Tibial artery (tissue), 4 donors: Measurements from ENCODE around the gene TTN.
A peak's percentile ranks its signal among the peaks of the same experiment; 100 is the strongest.

ENCODE experiments used
- DNase-seq, 2 donors: peaks; one replicate each; pipeline ENCODE4 v3.0.0-alpha.2; 2019
- H3K27ac ChIP-seq, 2 donors: fragments of 200-600 bp; sonication (generic) in 1 of 2; 1 replicate in 1 of 2; 2 replicates in 1 of 2; pipeline ENCODE4 v1.5.1; 2018 to 2019; ENCODE audit warnings: mild to moderate bottlenecking in 1 of 2
- H3K27me3 ChIP-seq, 2 donors: fragments of 200-600 bp; sonication (generic) in 1 of 2; one replicate each; pipeline versions ENCODE4 v1.5.1 to v1.6.0; 2016 to 2019
- H3K36me3 ChIP-seq, 3 donors: fragments of 200-600 bp; sonication (generic) in 2 of 3; one replicate each; pipeline ENCODE4 v1.5.1; 2016 to 2019; ENCODE audit warnings: mild to moderate bottlenecking in 2 of 3
- H3K4me1 ChIP-seq, 4 donors: fragments of 200-600 bp; sonication (generic) in 2 of 4; 1 replicate in 3 of 4; 2 replicates in 1 of 4; pipeline ENCODE4 v1.5.1; 2016 to 2019
- H3K4me3 ChIP-seq, 2 donors: fragments of 200-600 bp; sonication (generic) in 1 of 2; 1 replicate in 1 of 2; 2 replicates in 1 of 2; pipeline ENCODE4 v1.5.1; 2018 to 2019; ENCODE audit warnings: mild to moderate bottlenecking in 2 of 2
- H3K9me3 ChIP-seq, 3 donors: fragments of 200-600 bp; sonication (generic) in 1 of 3; one replicate each; pipeline ENCODE4 v1.5.1; 2016 to 2019
- intact Hi-C: fragments of 100-400 bp; cut with DNase I; formaldehyde crosslinking; loops from one replicate; pipeline ENCODE4 v1.15.0; 2023; ENCODE audit warnings: low total_unique reads
- TF ChIP-seq, protein P1 (sequence below), 2 experiments: fragments of 200-600 bp in 1 of 2; fragments of 450-650 bp in 1 of 2; IDR thresholded peaks; one replicate each; pipeline ENCODE4 v1.5.1; 2017 to 2019; ENCODE audit warnings: antibody characterized with exemption in 2 of 2, mild to moderate bottlenecking in 1 of 2, moderate library complexity in 1 of 2

The TTN gene

GRCh38 chr2:178811901-178812300 is 4.7 kb upstream of the TTN start:
- Histone ChIP-seq H3K27ac (no peak overlapping the region), H3K4me3 (no peak overlapping the region), H3K9me3 (no peaks in the 10 kb centered on the region), H3K27me3 (no peaks in the 10 kb centered on the region), H3K4me1 (no peaks in the 10 kb centered on the region), H3K36me3 (no peaks in the 10 kb centered on the region)
- no peak for DNase-seq
- TF ChIP-seq, protein P1, sequence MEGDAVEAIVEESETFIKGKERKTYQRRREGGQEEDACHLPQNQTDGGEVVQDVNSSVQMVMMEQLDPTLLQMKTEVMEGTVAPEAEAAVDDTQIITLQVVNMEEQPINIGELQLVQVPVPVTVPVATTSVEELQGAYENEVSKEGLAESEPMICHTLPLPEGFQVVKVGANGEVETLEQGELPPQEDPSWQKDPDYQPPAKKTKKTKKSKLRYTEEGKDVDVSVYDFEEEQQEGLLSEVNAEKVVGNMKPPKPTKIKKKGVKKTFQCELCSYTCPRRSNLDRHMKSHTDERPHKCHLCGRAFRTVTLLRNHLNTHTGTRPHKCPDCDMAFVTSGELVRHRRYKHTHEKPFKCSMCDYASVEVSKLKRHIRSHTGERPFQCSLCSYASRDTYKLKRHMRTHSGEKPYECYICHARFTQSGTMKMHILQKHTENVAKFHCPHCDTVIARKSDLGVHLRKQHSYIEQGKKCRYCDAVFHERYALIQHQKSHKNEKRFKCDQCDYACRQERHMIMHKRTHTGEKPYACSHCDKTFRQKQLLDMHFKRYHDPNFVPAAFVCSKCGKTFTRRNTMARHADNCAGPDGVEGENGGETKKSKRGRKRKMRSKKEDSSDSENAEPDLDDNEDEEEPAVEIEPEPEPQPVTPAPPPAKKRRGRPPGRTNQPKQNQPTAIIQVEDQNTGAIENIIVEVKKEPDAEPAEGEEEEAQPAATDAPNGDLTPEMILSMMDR (IDR thresholded peaks at IDR 0.05) = no peak
- intact Hi-C loops = no loop called here

DNA sequence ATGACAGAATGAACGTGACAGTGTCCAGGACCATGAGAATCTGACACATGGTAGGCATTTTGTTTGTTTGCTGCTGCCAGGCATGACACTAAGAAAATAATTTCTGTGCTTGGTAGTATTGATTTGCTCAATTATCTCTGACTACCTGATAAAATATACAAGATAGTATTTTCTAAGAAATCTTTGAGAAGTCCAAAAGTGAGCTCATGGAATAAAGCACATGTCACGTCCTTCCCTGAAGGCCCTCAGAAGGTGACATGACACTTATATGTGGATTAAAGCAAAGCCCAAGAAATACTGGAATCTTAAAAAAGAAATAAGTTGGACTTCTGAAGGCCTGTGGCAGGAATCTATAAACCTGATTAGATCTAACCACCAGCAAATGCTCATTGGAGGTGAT is 3.8 kb upstream of the TTN start:
- Histone ChIP-seq H3K9me3 (no peaks in the 10 kb centered on the region), H3K27me3 (no peaks in the 10 kb centered on the region), H3K4me3 (no peak overlapping the region), H3K4me1 (no peaks in the 10 kb centered on the region), H3K36me3 (no peaks in the 10 kb centered on the region), H3K27ac (no peak overlapping the region)
- intact Hi-C loops = no loop called here
- no peak for DNase-seq
- TF ChIP-seq, protein P1 (IDR thresholded peaks at IDR 0.05) = no peak

- Histone ChIP-seq H3K9me3 (no peaks in the 10 kb centered on the region), H3K27ac (no peak overlapping the region)
- intact Hi-C loops = no loop called here
Observed at GRCh38 chr2:178810422-178810821, 3.2 kb upstream of the TTN start.

DNA sequence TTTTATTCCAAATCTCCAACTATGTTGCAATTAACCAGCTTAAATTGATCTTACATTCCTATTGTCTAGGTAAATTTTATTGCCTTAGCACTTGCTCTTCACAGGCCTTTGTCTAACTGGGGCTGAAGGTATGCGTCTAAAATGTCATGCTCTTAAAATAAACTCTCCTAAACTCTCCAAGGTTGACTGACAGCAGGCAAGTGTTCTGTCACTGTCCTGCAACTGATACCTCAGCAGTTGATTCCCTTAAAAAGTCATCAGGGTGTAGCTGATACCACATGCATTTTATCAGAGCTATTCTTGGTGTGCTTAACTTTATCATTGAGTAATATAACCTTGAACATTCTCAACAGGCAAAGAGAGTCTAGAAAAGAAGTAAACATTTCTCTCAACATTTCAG is 680 bp downstream of the TTN start:
- no peak overlapping the region for H3K4me3 ChIP-seq
- intact Hi-C loops = no loop called here
- DNase-seq = no peak

More at GRCh38 chr2:178810422-178810821, 3.2 kb upstream of the TTN start:
- no peaks in the 10 kb centered on the region for H3K27me3 ChIP-seq
- TF ChIP-seq, protein P1 (IDR thresholded peaks at IDR 0.05) = no peak
- no peaks in the 10 kb centered on the region for H3K36me3 ChIP-seq
- no peak for DNase-seq
- H3K4me3 ChIP-seq = no peak overlapping the region
- peaks cover 0 to 3% (median 0%) of the 10 kb centered on the region in 4 donors for H3K4me1 ChIP-seq

GRCh38 chr2:178805457-178805856 is 1.8 kb downstream of the TTN start:
- Histone ChIP-seq H3K27ac (no peak overlapping the region), H3K27me3 (no peaks in the 10 kb centered on the region), H3K4me1 (peaks cover 0 to 6% (median 0%) of the 10 kb centered on the region in 4 donors), H3K9me3 (no peaks in the 10 kb centered on the region), H3K4me3 (no peak overlapping the region), H3K36me3 (no peaks in the 10 kb centered on the region)
- intact Hi-C loops = no loop called here
- TF ChIP-seq, protein P1 (IDR thresholded peaks at IDR 0.05) = no peak
- no peak for DNase-seq

More for the DNA sequence above, 680 bp downstream of the TTN start:
- no peaks in the 10 kb centered on the region for H3K36me3 ChIP-seq
- no peaks in the 10 kb centered on the region for H3K9me3 ChIP-seq
- H3K27me3 ChIP-seq = no peaks in the 10 kb centered on the region
- H3K4me1 ChIP-seq = peaks cover 0 to 6% (median 0%) of the 10 kb centered on the region in 4 donors
- TF ChIP-seq, protein P1 (IDR thresholded peaks at IDR 0.05) = no peak
- no peak overlapping the region for H3K27ac ChIP-seq

DNA sequence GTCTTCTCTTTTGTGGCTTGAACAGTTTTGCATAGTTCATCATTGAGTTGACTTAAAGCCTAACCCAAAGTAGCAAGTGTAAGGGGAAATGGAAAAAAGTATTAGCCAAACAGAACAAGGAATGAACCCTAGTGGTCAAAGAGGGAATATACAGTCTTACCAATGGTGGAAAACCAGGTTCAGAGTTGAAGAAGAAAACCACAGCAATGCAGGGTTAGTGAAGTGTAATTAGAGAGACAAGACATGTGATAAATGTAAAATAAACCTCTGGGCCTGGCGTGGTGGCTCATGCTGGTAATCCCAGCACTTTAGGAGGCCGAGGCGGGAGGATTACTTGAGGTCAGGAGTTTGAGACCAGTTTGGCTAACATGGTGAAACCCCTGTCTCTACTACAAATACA is 2.4 kb downstream of the TTN start:
- no peak for DNase-seq
- no peaks in the 10 kb centered on the region for H3K27me3 ChIP-seq
- no peaks in the 10 kb centered on the region for H3K9me3 ChIP-seq
- H3K4me3 ChIP-seq = no peak overlapping the region
- H3K4me1 ChIP-seq = peaks cover 0 to 6% (median 0%) of the 10 kb centered on the region in 4 donors
- no peak overlapping the region for H3K27ac ChIP-seq
- intact Hi-C loops = no loop called here
- H3K36me3 ChIP-seq = no peaks in the 10 kb centered on the region
- TF ChIP-seq, protein P1 (IDR thresholded peaks at IDR 0.05) = peak in 1 of 2 experiments; percentile 18
